Naive thymus-derived CD4-positive, alpha-beta T cell (primary cell): ENCODE data around the gene OPA1. TPM values are rescaled to one million over a fixed set of nuclear protein-coding genes. Genes with fewer than 3 reads are reported as not detected.

Experiments
- ATAC-seq: fragments of 150-1000 bp; cut with Tn5 transposase; 2 replicates; pipeline ENCODE4 v1.10.0; 2021; ENCODE audit warnings: mild to moderate bottlenecking, moderate library complexity
- CTCF ChIA-PET: fragments of 350-600 bp; sonication (Branson Sonifier 250); formaldehyde crosslinking; loops from one replicate; lab custom pipeline; 2021; ENCODE audit warnings: antibody characterized with exemption; lab: Charles Lee
- POLR2A ChIA-PET: fragments of 350-600 bp; sonication (Branson Sonifier 250); formaldehyde crosslinking; loops from one replicate; lab custom pipeline; 2021; ENCODE audit warnings: antibody characterized with exemption, inconsistent platforms; lab: Charles Lee
- DNase-seq, 9 donors: peaks; one replicate each; pipeline versions ENCODE4 v3.0.0 to v3.0.0-alpha.2; 2020 to 2022; ENCODE audit warnings: mixed read lengths in 1 of 9
- H3K27ac ChIP-seq: one replicate; pipeline ENCODE4 v1.7.0; 2013; ENCODE audit warnings: mild to moderate bottlenecking, low read depth, low read length, moderate library complexity
- H3K27me3 ChIP-seq, 2 donors: one replicate each; pipeline ENCODE4 v1.7.0; 2013; ENCODE audit warnings: low read length in 2 of 2, mild to moderate bottlenecking in 2 of 2, moderate library complexity in 2 of 2; ENCODE audit not compliant: control insufficient read depth in 2 of 2, insufficient read depth in 2 of 2
- H3K36me3 ChIP-seq, 3 experiments: 1 replicate in 2 of 3; 2 replicates in 1 of 3; pipeline ENCODE4 v1.7.0; 2013; ENCODE audit warnings: low read length in 3 of 3, mild to moderate bottlenecking in 3 of 3, moderate library complexity in 1 of 3; ENCODE audit not compliant: insufficient read depth in 3 of 3, control insufficient read depth in 2 of 3
- H3K4me1 ChIP-seq, 2 donors: one replicate each; pipeline ENCODE4 v1.7.0; 2013; ENCODE audit warnings: low read length in 2 of 2, mild to moderate bottlenecking in 2 of 2, moderate library complexity in 1 of 2; ENCODE audit not compliant: control insufficient read depth in 2 of 2, insufficient read depth in 2 of 2
- H3K4me3 ChIP-seq: 2 replicates; pipeline ENCODE4 v1.7.0; 2013; ENCODE audit warnings: mild to moderate bottlenecking, low read length
- H3K9me3 ChIP-seq, 3 experiments: 1 replicate in 2 of 3; 2 replicates in 1 of 3; pipeline ENCODE4 v1.7.0; 2013; ENCODE audit warnings: low read length in 3 of 3; ENCODE audit not compliant: control insufficient read depth in 2 of 3
- H3K27ac Mint-ChIP-seq, 9 donors: one replicate each; pipeline ENCODE4 v1.8.0; 2020 to 2022; ENCODE audit warnings: mixed read lengths in 9 of 9, mild to moderate bottlenecking in 8 of 9, moderate library complexity in 5 of 9, inconsistent platforms in 2 of 9
- H3K27me3 Mint-ChIP-seq, 5 donors: one replicate each; pipeline ENCODE4 v1.8.0; 2021 to 2022; ENCODE audit warnings: mixed read lengths in 5 of 5, mild to moderate bottlenecking in 1 of 5
- H3K36me3 Mint-ChIP-seq, 5 donors: one replicate each; pipeline ENCODE4 v1.8.0; 2020 to 2022; ENCODE audit warnings: mixed read lengths in 5 of 5, mild to moderate bottlenecking in 3 of 5, inconsistent platforms in 1 of 5
- H3K4me1 Mint-ChIP-seq, 7 donors: one replicate each; pipeline ENCODE4 v1.8.0; 2020 to 2022; ENCODE audit warnings: mixed read lengths in 7 of 7, mild to moderate bottlenecking in 3 of 7, inconsistent platforms in 1 of 7
- H3K4me3 Mint-ChIP-seq, 10 donors: one replicate each; pipeline ENCODE4 v1.8.0; 2020 to 2022; ENCODE audit warnings: mild to moderate bottlenecking in 10 of 10, mixed read lengths in 10 of 10, moderate library complexity in 6 of 10, inconsistent platforms in 2 of 10
- H3K9me3 Mint-ChIP-seq, 11 donors: one replicate each; pipeline ENCODE4 v1.8.0; 2020 to 2022; ENCODE audit warnings: mixed read lengths in 11 of 11, mild to moderate bottlenecking in 4 of 11, inconsistent platforms in 1 of 11, moderate library complexity in 1 of 11
- intact Hi-C, 2 donors: fragments of 100-400 bp; cut with micrococcal nuclease; formaldehyde crosslinking; loops; one replicate each; pipeline ENCODE4 v1.15.1; 2023
- polyA plus RNA-seq, 2 donors: library from polyadenylated mRNA; unstranded; fragments of 300-500 nt; fragmentation: Illumina TruSeq; gene quantifications; one replicate each; pipeline ENCODE4 v1.2.3, GENCODE V29; 2021
- total RNA-seq, 6 experiments: library from RNA in 5 of 6; stranded (reverse) in 5 of 6; gene quantifications; 1 replicate in 5 of 6; 2 replicates in 1 of 6; pipeline ENCODE4 v1.2.3 and lab custom pipeline; 2021 to 2026

The OPA1 gene
- total and polyA plus RNA-seq, 7 experiments from 2014 or later = 22.9 to 70.0 (median 53.4) TPM

DNA sequence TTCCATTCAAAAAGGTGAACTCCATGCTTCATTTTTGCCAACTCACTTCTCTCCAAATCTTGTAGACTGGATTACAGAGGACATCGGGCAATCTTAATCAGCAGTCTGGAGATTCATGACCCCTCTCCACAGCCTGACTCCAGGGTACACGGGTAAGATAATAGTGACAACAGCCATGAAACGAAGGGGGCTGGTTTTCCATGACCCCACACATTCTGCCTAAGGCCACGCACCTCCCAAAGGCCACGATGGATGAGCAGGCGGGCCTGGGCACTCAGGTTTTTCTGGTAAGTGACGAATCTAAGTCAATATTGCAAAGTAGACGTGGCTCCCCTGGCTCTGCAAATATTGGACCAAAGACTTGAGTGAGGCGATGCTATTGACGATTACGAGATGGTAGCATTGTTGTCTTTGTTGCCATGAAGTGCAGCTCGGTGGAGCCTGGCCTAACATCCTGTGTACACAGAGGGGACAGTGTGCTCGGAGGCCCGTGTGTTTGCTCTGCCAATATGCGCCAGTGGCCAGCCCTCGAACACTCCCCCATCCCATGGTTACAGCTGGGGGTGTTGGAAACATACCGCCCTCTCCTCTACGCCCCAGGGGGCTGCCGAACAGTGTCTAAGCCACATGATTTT is 119.1 kb downstream of the OPA1 start:
- no peak for ATAC-seq
- H3K4me3 ChIP-seq = no peak overlapping the region
- no peaks in the 10 kb centered on the region for H3K36me3 ChIP-seq
- Mint-ChIP-seq H3K9me3 (peaks cover 0 to 26% (median 11%) of the 10 kb centered on the region in 11 donors), H3K27ac (no peak overlapping the region), H3K27me3 (peaks cover 0 to 5% (median 0%) of the 10 kb centered on the region in 5 donors), H3K36me3 (peaks cover 8 to 18% (median 15%) of the 10 kb centered on the region in 5 donors), H3K4me3 (no peak overlapping the region), H3K4me1 (peaks cover 0 to 13% (median 7%) of the 10 kb centered on the region in 7 donors)
- ChIA-PET CTCF (no interaction called here), POLR2A (no interaction called here)
- H3K4me1 ChIP-seq = peaks cover 0 to 4% of the 10 kb centered on the region in 2 donors
- no peak for DNase-seq
- H3K9me3 ChIP-seq = peaks cover 0 to 16% (median 0%) of the 10 kb centered on the region in 3 experiments
- intact Hi-C loops = no loop called here
- no peaks in the 10 kb centered on the region for H3K27me3 ChIP-seq
- H3K27ac ChIP-seq = no peak overlapping the region

DNA sequence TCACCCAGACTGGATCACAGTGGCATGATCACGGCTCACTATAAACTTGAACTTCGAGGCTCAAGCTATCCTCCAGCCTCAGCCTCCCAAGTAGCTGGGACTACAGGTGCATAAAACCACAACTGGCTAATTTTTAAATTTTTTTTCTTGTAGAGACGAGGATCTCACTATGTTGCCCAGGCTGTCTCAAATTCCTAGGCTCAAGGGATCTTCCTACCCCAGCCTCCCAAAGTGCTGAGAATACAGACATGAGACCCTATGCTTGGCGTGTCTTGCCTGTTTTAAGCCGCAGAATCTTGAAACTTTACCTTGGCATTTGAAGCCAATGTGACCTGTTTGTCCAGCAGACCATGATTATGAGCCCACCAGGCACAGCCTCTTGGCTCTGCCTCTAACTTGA is 119.9 kb downstream of the OPA1 start:
- peaks cover 8 to 18% (median 15%) of the 10 kb centered on the region in 5 donors for H3K36me3 Mint-ChIP-seq
- H3K27ac Mint-ChIP-seq = no peak overlapping the region
- peaks cover 0 to 4% of the 10 kb centered on the region in 2 donors for H3K4me1 ChIP-seq
- no peaks in the 10 kb centered on the region for H3K27me3 ChIP-seq
- ATAC-seq (no peak), DNase-seq (no peak)
- H3K27me3 Mint-ChIP-seq = peaks cover 0 to 5% (median 0%) of the 10 kb centered on the region in 5 donors
- no peak overlapping the region for H3K27ac ChIP-seq
- intact Hi-C loops = no loop called here
- no peak overlapping the region for H3K4me3 Mint-ChIP-seq
- ChIA-PET POLR2A (no interaction called here), CTCF (no interaction called here)
- H3K4me1 Mint-ChIP-seq = peaks cover 0 to 13% (median 8%) of the 10 kb centered on the region in 7 donors
- no peaks in the 10 kb centered on the region for H3K36me3 ChIP-seq
- peaks cover 0 to 26% (median 11%) of the 10 kb centered on the region in 11 donors for H3K9me3 Mint-ChIP-seq
- H3K9me3 ChIP-seq = peaks cover 0 to 16% (median 0%) of the 10 kb centered on the region in 3 experiments
- no peak overlapping the region for H3K4me3 ChIP-seq

DNA sequence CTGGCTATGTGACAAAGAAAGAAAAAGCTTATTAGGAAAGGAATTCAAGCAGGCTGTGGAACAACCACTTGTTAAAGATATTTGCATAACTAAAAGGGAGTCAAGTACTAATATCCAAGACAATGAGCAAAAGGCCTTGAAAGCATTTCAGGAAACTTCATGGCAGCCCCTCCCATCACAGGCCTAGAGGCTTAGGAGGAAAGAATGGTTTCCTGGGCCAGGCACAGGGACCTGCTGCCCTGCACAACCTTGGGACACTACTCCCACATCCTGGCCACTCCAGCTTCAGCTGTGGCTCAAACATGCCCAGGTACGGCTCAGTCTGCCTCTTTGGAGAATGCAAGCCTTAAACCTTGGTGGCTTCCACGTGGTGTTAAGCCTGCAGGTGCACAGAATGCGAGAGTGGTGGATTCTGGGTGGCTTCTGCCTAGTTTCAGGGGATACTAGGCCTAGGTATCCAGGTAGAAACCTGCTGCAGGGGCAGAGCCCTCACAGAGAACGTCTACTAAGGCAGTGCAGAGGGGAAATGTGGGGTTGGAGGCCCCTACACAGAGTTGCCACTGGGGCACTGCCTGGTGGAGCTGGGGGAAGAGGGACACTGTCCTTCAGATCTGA is 121.6 kb downstream of the OPA1 start:
- Histone ChIP-seq H3K4me1 (peaks cover 0 to 4% of the 10 kb centered on the region in 2 donors), H3K4me3 (no peak overlapping the region), H3K36me3 (no peaks in the 10 kb centered on the region), H3K27me3 (no peaks in the 10 kb centered on the region), H3K9me3 (peaks cover 0 to 16% (median 0%) of the 10 kb centered on the region in 3 experiments), H3K27ac (no peak overlapping the region)
- Mint-ChIP-seq H3K36me3 (peaks cover 8 to 18% (median 15%) of the 10 kb centered on the region in 5 donors), H3K4me3 (no peak overlapping the region), H3K27ac (no peak overlapping the region), H3K27me3 (peaks cover 0 to 5% (median 0%) of the 10 kb centered on the region in 5 donors), H3K4me1 (peaks cover 0 to 13% (median 8%) of the 10 kb centered on the region in 7 donors), H3K9me3 (peaks cover 0 to 26% (median 11%) of the 10 kb centered on the region in 11 donors)
- ChIA-PET POLR2A (no interaction called here), CTCF (no interaction called here)
- ATAC-seq (no peak), DNase-seq (no peak)
- intact Hi-C loops = no loop called here

DNA sequence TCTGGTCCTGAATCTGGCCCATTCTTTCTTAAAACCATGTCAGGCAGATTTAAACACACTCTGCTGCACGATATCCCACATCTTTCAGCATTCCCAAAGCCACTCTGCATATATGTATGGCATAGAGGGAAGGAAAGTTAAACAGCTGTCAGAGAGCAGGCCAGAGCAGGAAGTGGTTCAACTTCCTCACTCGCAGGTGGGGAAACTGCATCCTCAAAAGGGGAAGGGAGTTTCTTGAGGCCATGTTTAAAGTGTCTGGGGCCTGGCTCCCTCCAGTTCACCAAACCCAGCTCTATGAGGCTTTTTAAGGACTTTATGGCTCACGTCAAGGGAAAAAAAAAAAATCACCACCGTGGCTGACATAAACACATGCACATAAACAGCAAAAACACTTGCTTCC is 123.1 kb downstream of the OPA1 start:
- POLR2A ChIA-PET = no interaction called here
- H3K36me3 Mint-ChIP-seq = peaks cover 8 to 18% (median 15%) of the 10 kb centered on the region in 5 donors
- peaks cover 0 to 5% (median 0%) of the 10 kb centered on the region in 5 donors for H3K27me3 Mint-ChIP-seq

DNA sequence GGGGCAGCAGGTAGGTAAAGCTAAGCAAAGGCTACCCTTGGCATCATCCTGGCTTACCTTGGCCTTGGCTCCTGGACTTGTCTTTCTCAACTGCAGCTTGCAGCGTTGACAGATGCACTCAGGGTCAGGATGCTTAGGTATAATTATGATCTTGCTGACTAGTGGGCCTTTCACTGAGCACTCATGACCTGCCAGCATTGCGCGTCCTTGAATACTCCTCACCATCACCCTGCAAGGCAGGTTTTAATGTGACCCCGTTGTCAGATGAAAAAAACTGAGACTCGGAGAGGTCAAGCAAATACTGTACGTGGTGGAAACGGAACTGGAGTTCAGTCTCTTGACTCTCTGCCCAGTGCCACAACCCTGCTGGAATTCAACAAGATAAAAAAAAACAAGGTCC is 126.7 kb downstream of the OPA1 start:
- H3K9me3 Mint-ChIP-seq = peaks cover 0 to 15% (median 5%) of the 10 kb centered on the region in 11 donors
- DNase-seq (no peak), ATAC-seq (no peak)
- no peak overlapping the region for H3K4me3 Mint-ChIP-seq
- peaks cover 0 to 5% (median 0%) of the 10 kb centered on the region in 3 experiments for H3K9me3 ChIP-seq
- no peak overlapping the region for H3K27ac ChIP-seq
- POLR2A ChIA-PET = no interaction called here
- H3K36me3 Mint-ChIP-seq = peaks cover 0 to 7% (median 4%) of the 10 kb centered on the region in 5 donors
- no peak overlapping the region for H3K4me3 ChIP-seq
- no peaks in the 10 kb centered on the region for H3K36me3 ChIP-seq
- CTCF ChIA-PET = no interaction called here
- intact Hi-C loops = no loop called here
- H3K4me1 Mint-ChIP-seq = peaks cover 0 to 13% (median 9%) of the 10 kb centered on the region in 7 donors
- peaks cover 0 to 4% of the 10 kb centered on the region in 2 donors for H3K4me1 ChIP-seq
- H3K27me3 ChIP-seq = no peaks in the 10 kb centered on the region
- H3K27me3 Mint-ChIP-seq = peaks cover 0 to 13% (median 5%) of the 10 kb centered on the region in 5 donors
- H3K27ac Mint-ChIP-seq = no peak overlapping the region

More for the DNA sequence above, 123.1 kb downstream of the OPA1 start:
- Mint-ChIP-seq H3K4me1 (peaks cover 0 to 13% (median 8%) of the 10 kb centered on the region in 7 donors), H3K27ac (no peak overlapping the region), H3K4me3 (peak overlapping the region in 1 of 10 donors; percentile 10), H3K9me3 (peaks cover 0 to 26% (median 11%) of the 10 kb centered on the region in 11 donors)
- ATAC-seq (no peak), DNase-seq (no peak)
- CTCF ChIA-PET = no interaction called here
- intact Hi-C loops = no loop called here
- Histone ChIP-seq H3K27ac (no peak overlapping the region), H3K4me1 (peaks cover 0 to 4% of the 10 kb centered on the region in 2 donors), H3K27me3 (no peaks in the 10 kb centered on the region), H3K36me3 (no peaks in the 10 kb centered on the region), H3K4me3 (no peak overlapping the region), H3K9me3 (peaks cover 0 to 16% (median 0%) of the 10 kb centered on the region in 3 experiments)

DNA sequence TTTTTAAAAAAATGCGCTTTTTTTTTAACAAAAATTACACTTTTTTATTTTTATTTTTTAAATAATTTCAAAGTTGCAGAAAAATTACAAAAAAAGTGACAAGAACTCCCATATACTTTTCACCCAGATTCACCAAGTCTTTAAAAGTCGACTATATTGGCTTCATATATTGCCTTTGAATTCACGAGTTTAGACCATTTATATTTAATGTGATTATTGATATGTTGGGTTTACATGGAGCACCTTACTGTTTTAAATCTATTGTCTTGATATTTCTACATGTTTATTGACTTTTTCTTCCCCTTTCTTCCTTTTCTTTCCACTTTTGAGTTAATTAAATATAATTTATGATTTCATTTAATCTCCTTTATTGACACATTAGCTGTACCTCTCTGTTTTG is 127.2 kb downstream of the OPA1 start:
- H3K9me3 ChIP-seq = peaks cover 0 to under 1% (median 0%) of the 10 kb centered on the region in 3 experiments
- no peak overlapping the region for H3K4me3 ChIP-seq
- H3K27me3 Mint-ChIP-seq = peaks cover 0 to 13% (median 5%) of the 10 kb centered on the region in 5 donors
- peaks cover 0 to 4% of the 10 kb centered on the region in 2 donors for H3K4me1 ChIP-seq
- no peak overlapping the region for H3K27ac ChIP-seq
- ATAC-seq (no peak), DNase-seq (no peak)
- H3K27me3 ChIP-seq = no peaks in the 10 kb centered on the region
- H3K36me3 Mint-ChIP-seq = peaks cover 0 to 7% (median 4%) of the 10 kb centered on the region in 5 donors
- H3K4me3 Mint-ChIP-seq = no peak overlapping the region
- peaks cover 0 to 15% (median 5%) of the 10 kb centered on the region in 11 donors for H3K9me3 Mint-ChIP-seq
- ChIA-PET CTCF (no interaction called here), POLR2A (no interaction called here)
- intact Hi-C loops = no loop called here
- H3K27ac Mint-ChIP-seq = no peak overlapping the region
- peaks cover 0 to 13% (median 9%) of the 10 kb centered on the region in 7 donors for H3K4me1 Mint-ChIP-seq
- H3K36me3 ChIP-seq = no peaks in the 10 kb centered on the region
